Measurements from ENCODE around the gene SLC7A4.
"Not testable (repeated sequence)": the region's sequence is repeated elsewhere in the genome, so short reads cannot be mapped to it uniquely, and the experiment has no call there.

Gene SLC7A4

GRCh38 chr22:21064425-21064824, 32.1 kb upstream of the SLC7A4 start:
- not testable (repeated sequence) for DNase-seq (ENCODE audit: low spot score)

GRCh38 chr22:21061660-21062321, 29.4 kb upstream of the SLC7A4 start:
- not testable (repeated sequence) for DNase-seq (ENCODE audit: low spot score)

GRCh38 chr22:21060363-21060762, 28.0 kb upstream of the SLC7A4 start:
- DNase-seq (ENCODE audit: low spot score), result not testable (repeated sequence)

- DNase-seq (ENCODE audit: low spot score), result no peak
Measured at GRCh38 chr22:21055880-21056319, 23.5 kb upstream of the SLC7A4 start.

- no peak for DNase-seq (ENCODE audit: low spot score)
Measured at GRCh38 chr22:21055564-21055834, 23.1 kb upstream of the SLC7A4 start.

GRCh38 chr22:21054714-21055563, 22.6 kb upstream of the SLC7A4 start:
- DNase-seq (ENCODE audit: low spot score), result no peak

GRCh38 chr22:21054046-21054713, 21.8 kb upstream of the SLC7A4 start:
- no peak for DNase-seq (ENCODE audit: low spot score)

- DNase-seq (ENCODE audit: low spot score), result no peak
Measured at GRCh38 chr22:21052715-21053459, 20.5 kb upstream of the SLC7A4 start.

GRCh38 chr22:21051831-21052400, 19.6 kb upstream of the SLC7A4 start:
- DNase-seq (ENCODE audit: low spot score), result no peak

GRCh38 chr22:21051145-21051830, 18.9 kb upstream of the SLC7A4 start:
- no peak for DNase-seq (ENCODE audit: low spot score)

GRCh38 chr22:21048965-21049364, 16.6 kb upstream of the SLC7A4 start:
- DNase-seq (ENCODE audit: low spot score), result not testable (repeated sequence)

GRCh38 chr22:21048448-21048847, 16.1 kb upstream of the SLC7A4 start:
- not testable (repeated sequence) for DNase-seq (ENCODE audit: low spot score)

GRCh38 chr22:21047730-21048129, 15.4 kb upstream of the SLC7A4 start:
- DNase-seq (ENCODE audit: low spot score), result no peak

- DNase-seq (ENCODE audit: low spot score), result no peak
Measured at GRCh38 chr22:21047035-21047661, 14.8 kb upstream of the SLC7A4 start.

- peak; percentile 75 for DNase-seq (ENCODE audit: low spot score)
Measured at GRCh38 chr22:21045585-21046294, 13.4 kb upstream of the SLC7A4 start, which contains the start of gene LRRC74B. Gene LRRC74B, plus strand, starts transcription at chr22:21045946. Its CDS starts 41 bp downstream, at chr22:21045987.

GRCh38 chr22:21044931-21045584, 12.7 kb upstream of the SLC7A4 start:
- DNase-seq (ENCODE audit: low spot score), result peak; percentile 3

GRCh38 chr22:21043860-21044535, 11.6 kb upstream of the SLC7A4 start:
- DNase-seq (ENCODE audit: low spot score), result no peak

- DNase-seq (ENCODE audit: low spot score), result no peak
Measured at GRCh38 chr22:21042978-21043859, 10.9 kb upstream of the SLC7A4 start.

All from CD4-positive, alpha-beta T cell treated with Interleukin-15 for 4 hours (primary cell).